ENCODE data around the gene SLC44A5.

DNA sequence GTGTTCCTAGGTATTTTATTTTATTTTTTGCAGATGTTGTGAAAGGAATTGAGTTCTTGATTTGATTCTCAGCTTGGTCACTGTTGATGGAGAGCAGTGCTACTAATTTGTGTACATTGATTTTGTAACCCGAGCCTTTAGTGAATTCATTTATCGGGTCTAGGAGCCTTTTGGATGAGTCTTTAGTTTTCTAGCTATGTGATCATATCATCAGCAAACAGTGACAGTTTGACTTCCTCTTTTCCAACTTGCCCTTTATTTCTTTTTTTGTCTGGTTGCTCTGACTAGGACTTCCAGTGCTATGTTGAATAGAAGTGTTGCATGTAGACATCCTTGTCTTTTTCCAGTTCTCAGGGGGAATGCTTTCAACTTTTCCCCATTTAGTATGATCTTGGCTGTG, 337.8 kb downstream of the SLC44A5 start:
- TF ChIP-seq, protein P1, sequence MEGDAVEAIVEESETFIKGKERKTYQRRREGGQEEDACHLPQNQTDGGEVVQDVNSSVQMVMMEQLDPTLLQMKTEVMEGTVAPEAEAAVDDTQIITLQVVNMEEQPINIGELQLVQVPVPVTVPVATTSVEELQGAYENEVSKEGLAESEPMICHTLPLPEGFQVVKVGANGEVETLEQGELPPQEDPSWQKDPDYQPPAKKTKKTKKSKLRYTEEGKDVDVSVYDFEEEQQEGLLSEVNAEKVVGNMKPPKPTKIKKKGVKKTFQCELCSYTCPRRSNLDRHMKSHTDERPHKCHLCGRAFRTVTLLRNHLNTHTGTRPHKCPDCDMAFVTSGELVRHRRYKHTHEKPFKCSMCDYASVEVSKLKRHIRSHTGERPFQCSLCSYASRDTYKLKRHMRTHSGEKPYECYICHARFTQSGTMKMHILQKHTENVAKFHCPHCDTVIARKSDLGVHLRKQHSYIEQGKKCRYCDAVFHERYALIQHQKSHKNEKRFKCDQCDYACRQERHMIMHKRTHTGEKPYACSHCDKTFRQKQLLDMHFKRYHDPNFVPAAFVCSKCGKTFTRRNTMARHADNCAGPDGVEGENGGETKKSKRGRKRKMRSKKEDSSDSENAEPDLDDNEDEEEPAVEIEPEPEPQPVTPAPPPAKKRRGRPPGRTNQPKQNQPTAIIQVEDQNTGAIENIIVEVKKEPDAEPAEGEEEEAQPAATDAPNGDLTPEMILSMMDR (IDR thresholded peaks at IDR 0.05): no peak
- TF ChIP-seq POLR2AphosphoS5 (IDR thresholded peaks at IDR 0.05) (no peak), POLR2A (IDR thresholded peaks at IDR 0.05) (no peak)

Data from breast epithelium (tissue), 3 donors.